DOHH2 (cell line): ENCODE measurements around the gene CPLX1.

Source experiments
- H3F3A ChIP-seq: fragments of 200-600 bp; sonication (generic), shearing (Covaris generic); 2 replicates; pipeline ENCODE4 v1.6.0; 2016; ENCODE audit warnings: antibody characterized with exemption, mild to moderate bottlenecking; ENCODE audit not compliant: control insufficient read depth, insufficient read depth
- H3K27ac ChIP-seq: fragments of 200-600 bp; sonication (generic); 2 replicates; pipeline ENCODE4 v1.5.1; 2014; ENCODE audit warnings: low read depth, mild to moderate bottlenecking, low read length, moderate library complexity
- H3K27me3 ChIP-seq: fragments of 200-600 bp; sonication (generic); 2 replicates; pipeline ENCODE4 v1.6.1; 2014; ENCODE audit warnings: mild to moderate bottlenecking, low read length, mixed read lengths; ENCODE audit not compliant: control insufficient read depth
- H3K36me3 ChIP-seq: fragments of 200-600 bp; sonication (generic); 2 replicates; pipeline ENCODE4 v1.6.1; 2014; ENCODE audit warnings: mild to moderate bottlenecking, low read length, moderate library complexity, mixed read lengths; ENCODE audit not compliant: control insufficient read depth
- H3K4me1 ChIP-seq: fragments of 200-600 bp; sonication (generic); 2 replicates; pipeline ENCODE4 v1.6.1; 2014; ENCODE audit warnings: mild to moderate bottlenecking, low read length, mixed read lengths; ENCODE audit not compliant: control insufficient read depth
- H3K4me2 ChIP-seq: fragments of 200-600 bp; sonication (generic); 2 replicates; pipeline ENCODE4 v1.6.0; 2014; ENCODE audit warnings: mild to moderate bottlenecking, low read length, moderate library complexity
- H3K4me3 ChIP-seq: fragments of 200-600 bp; sonication (generic); 2 replicates; pipeline ENCODE4 v1.5.1; 2014; ENCODE audit warnings: mild to moderate bottlenecking, low read length, mixed read lengths
- H3K79me2 ChIP-seq: fragments of 200-600 bp; sonication (generic); 2 replicates; pipeline ENCODE4 v1.6.1; 2014; ENCODE audit warnings: mild to moderate bottlenecking, low read length, mixed read lengths; ENCODE audit not compliant: control insufficient read depth
- H3K9me2 ChIP-seq: fragments of 200-600 bp; sonication (generic); replicated peaks from 2 replicates; pipeline ENCODE4 v1.6.1; 2014; ENCODE audit warnings: mild to moderate bottlenecking, low read length, mixed read lengths; ENCODE audit not compliant: control insufficient read depth
- H3K9me3 ChIP-seq: fragments of 200-600 bp; sonication (generic); 2 replicates; pipeline ENCODE4 v1.6.1; 2014; ENCODE audit warnings: antibody characterized with exemption, low read length, mixed read lengths; ENCODE audit not compliant: control insufficient read depth, insufficient read depth
- H4K20me1 ChIP-seq: fragments of 200-600 bp; sonication (generic); 2 replicates; pipeline ENCODE4 v1.6.0; 2014; ENCODE audit warnings: low read depth, mild to moderate bottlenecking, antibody characterized with exemption, low read length, moderate library complexity; ENCODE audit not compliant: control insufficient read depth, insufficient read depth
- CTCF ChIP-seq: fragments of 200-600 bp; sonication (generic); IDR thresholded peaks from one replicate; pipeline ENCODE4 v1.5.1; 2014; ENCODE audit warnings: antibody characterized with exemption, mild to moderate bottlenecking, low read depth, low read length; ENCODE audit not compliant: poor library complexity, severe bottlenecking
- EZH2phosphoT487 ChIP-seq: fragments of 200-600 bp; sonication (generic); IDR thresholded peaks from 2 replicates; pipeline ENCODE4 v1.6.1; 2017; ENCODE audit warnings: borderline replicate concordance, mild to moderate bottlenecking, antibody characterized with exemption, low read length, moderate library complexity, mixed read lengths

Gene CPLX1

GRCh38 chr4:735583-735982, 90.3 kb downstream of the CPLX1 start:
- Histone ChIP-seq H3K79me2 (no peaks in the 10 kb centered on the region), H3K27me3 (no peaks in the 10 kb centered on the region), H3K27ac (no peak overlapping the region), H3K9me3 (no peaks in the 10 kb centered on the region; the same call in 1 of the 2 replicates), H3K4me3 (no peak overlapping the region), H3K4me2 (no peak overlapping the region), H3K36me3 (peaks cover 66% of the 10 kb centered on the region), H3F3A (no peaks in the 10 kb centered on the region), H4K20me1 (no peaks in the 10 kb centered on the region), H3K4me1 (no peaks in the 10 kb centered on the region), H3K9me2 (no peaks in the 10 kb centered on the region)
- TF ChIP-seq EZH2phosphoT487 (no peak), CTCF (no peak)
